Anterior cingulate cortex (tissue), 58 donors: ENCODE data around the gene CCNY.

Source experiments
- DNase-seq, 58 donors: peaks; one replicate each; lab custom pipeline; 2025; lab: John Stamatoyannopoulos, UW

The CCNY gene

GRCh38 chr10:35540296-35541164 is 204.2 kb downstream of the CCNY start:
- no peak for DNase-seq

- no peak for DNase-seq
Observed at GRCh38 chr10:35541720-35542119, 205.4 kb downstream of the CCNY start.

GRCh38 chr10:35542303-35542702 is 206.0 kb downstream of the CCNY start:
- no peak for DNase-seq

GRCh38 chr10:35545079-35545657 is 208.9 kb downstream of the CCNY start:
- peak in 1 of 58 donors; percentile 22 for DNase-seq

GRCh38 chr10:35545878-35546590 is 209.7 kb downstream of the CCNY start:
- no peak for DNase-seq

GRCh38 chr10:35546824-35547225 is 210.5 kb downstream of the CCNY start:
- DNase-seq = no peak

- DNase-seq = no peak
Observed at GRCh38 chr10:35552650-35553342, 216.5 kb downstream of the CCNY start.

- DNase-seq = no peak
Observed at GRCh38 chr10:35554036-35554435, 217.7 kb downstream of the CCNY start.

GRCh38 chr10:35554461-35555056 is 218.2 kb downstream of the CCNY start:
- DNase-seq = no peak

- DNase-seq = no peak
Observed at GRCh38 chr10:35555962-35556930, 219.9 kb downstream of the CCNY start.

- DNase-seq = no peak
Observed at GRCh38 chr10:35558276-35558675, 222.0 kb downstream of the CCNY start.

- peak in 1 of 58 donors; percentile 6 for DNase-seq
Observed at GRCh38 chr10:35559416-35559815, 223.1 kb downstream of the CCNY start.

- peak in 32 of 58 donors; percentile 15 to 73 (median 40) for DNase-seq
Observed at GRCh38 chr10:35561715-35562114, 225.4 kb downstream of the CCNY start.

- DNase-seq = no peak
Observed at GRCh38 chr10:35562427-35562826, 226.1 kb downstream of the CCNY start.

- DNase-seq = peak in 14 of 58 donors; percentile 8 to 45 (median 31)
Observed at GRCh38 chr10:35563261-35563891, 227.1 kb downstream of the CCNY start.

- peak in 12 of 58 donors; percentile 14 to 41 (median 25) for DNase-seq
Observed at GRCh38 chr10:35564341-35564968, 228.1 kb downstream of the CCNY start.

- peak in 41 of 58 donors; percentile 18 to 76 (median 44) for DNase-seq
Observed at GRCh38 chr10:35565602-35566081, 229.3 kb downstream of the CCNY start.

GRCh38 chr10:35567951-35568350 is 231.6 kb downstream of the CCNY start:
- DNase-seq = no peak
